ENCODE data around the gene TBC1D9. TPM values are rescaled to one million over a fixed set of nuclear protein-coding genes. Genes with fewer than 3 reads are reported as not detected.
"Not testable (repeated sequence)": the region's sequence is repeated elsewhere in the genome, so short reads cannot be mapped to it uniquely, and the experiment has no call there.

Gene TBC1D9
- total RNA-seq, 2 donors from 2014 or later = 22.3 to 29.0 TPM

DNA sequence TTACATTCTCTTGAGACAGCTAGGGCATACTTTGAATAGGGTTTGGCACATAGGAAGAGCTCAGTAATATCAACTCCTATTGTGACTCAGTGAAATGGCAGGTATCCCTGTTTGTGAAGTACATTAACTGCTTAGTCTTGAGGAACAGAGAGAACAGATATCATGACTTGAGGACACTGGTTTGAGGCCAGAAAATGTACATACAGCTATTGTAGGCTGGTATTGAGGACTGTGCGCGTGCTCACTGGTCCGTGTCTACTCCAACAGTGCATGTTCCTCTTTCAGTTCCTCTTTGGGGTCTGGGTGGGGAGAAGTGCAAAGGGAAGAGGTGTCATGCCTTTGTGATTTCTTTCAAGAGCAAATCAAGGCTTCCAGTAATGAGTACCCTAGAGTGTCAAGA, 34.6 kb upstream of the TBC1D9 start:
- H3K4me1 Mint-ChIP-seq = peaks cover 11% of the 10 kb centered on the region
- Histone ChIP-seq H3K9ac (ENCODE audit: extremely low read depth, low read length, poor library complexity, severe bottlenecking) (no peak overlapping the region), H3K27ac (ENCODE audit: low read depth, low read length) (no peak overlapping the region), H3K27me3 (ENCODE audit: control insufficient read depth, insufficient read depth, low read length, poor library complexity, severe bottlenecking) (no peaks in the 10 kb centered on the region), H3K9me3 (ENCODE audit: control insufficient read depth, low read length) (peaks cover 16% of the 10 kb centered on the region), H3K4me3 (ENCODE audit: low read length) (no peak overlapping the region), H3K4me1 (ENCODE audit: control insufficient read depth, insufficient read depth, low read length) (peaks cover 6% of the 10 kb centered on the region), H3K36me3 (ENCODE audit: control insufficient read depth, insufficient read depth, low read length) (no peaks in the 10 kb centered on the region)
- TF ChIP-seq, protein P1, sequence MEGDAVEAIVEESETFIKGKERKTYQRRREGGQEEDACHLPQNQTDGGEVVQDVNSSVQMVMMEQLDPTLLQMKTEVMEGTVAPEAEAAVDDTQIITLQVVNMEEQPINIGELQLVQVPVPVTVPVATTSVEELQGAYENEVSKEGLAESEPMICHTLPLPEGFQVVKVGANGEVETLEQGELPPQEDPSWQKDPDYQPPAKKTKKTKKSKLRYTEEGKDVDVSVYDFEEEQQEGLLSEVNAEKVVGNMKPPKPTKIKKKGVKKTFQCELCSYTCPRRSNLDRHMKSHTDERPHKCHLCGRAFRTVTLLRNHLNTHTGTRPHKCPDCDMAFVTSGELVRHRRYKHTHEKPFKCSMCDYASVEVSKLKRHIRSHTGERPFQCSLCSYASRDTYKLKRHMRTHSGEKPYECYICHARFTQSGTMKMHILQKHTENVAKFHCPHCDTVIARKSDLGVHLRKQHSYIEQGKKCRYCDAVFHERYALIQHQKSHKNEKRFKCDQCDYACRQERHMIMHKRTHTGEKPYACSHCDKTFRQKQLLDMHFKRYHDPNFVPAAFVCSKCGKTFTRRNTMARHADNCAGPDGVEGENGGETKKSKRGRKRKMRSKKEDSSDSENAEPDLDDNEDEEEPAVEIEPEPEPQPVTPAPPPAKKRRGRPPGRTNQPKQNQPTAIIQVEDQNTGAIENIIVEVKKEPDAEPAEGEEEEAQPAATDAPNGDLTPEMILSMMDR (conservative IDR thresholded peaks at IDR 0.05) = no peak
- no peak for DNase-seq
- H3K27ac Mint-ChIP-seq = no peak overlapping the region
- H3K36me3 Mint-ChIP-seq (ENCODE audit: low read depth) = no peaks in the 10 kb centered on the region
- peaks cover 18% of the 10 kb centered on the region for H3K27me3 Mint-ChIP-seq (ENCODE audit: insufficient read depth)
- H3K9me3 Mint-ChIP-seq = peaks cover 24% of the 10 kb centered on the region
- WGBS, 2 experiments (ENCODE audit: insufficient coverage in 1 of 2, insufficient read length in 1 of 2) = 97 to 100% methylated on average over 2 to 3 of the region's 3 CpGs
- H3K4me3 Mint-ChIP-seq = no peak overlapping the region

DNA sequence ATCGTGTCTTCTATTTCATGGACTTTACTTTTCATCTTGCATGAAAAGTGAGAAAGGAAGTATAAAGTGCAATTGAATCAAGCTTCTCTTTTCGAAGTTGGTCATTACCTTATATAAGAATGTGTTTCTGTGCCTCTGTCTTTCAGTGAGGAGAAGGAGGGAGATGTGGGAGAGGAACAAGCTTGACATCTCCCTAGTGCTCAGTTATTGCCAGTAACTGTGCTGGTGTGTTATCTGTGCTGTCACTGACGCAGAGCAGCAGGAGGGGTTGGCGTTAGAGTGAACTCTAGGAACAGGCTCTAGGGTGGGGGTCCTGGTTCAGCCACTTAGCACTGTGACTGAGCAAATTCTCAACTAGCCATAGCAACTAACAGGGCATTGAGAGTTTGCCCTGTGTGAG, 34.0 kb upstream of the TBC1D9 start:
- H3K36me3 ChIP-seq (ENCODE audit: control insufficient read depth, insufficient read depth, low read length) = no peaks in the 10 kb centered on the region
- TF ChIP-seq, protein P1 (conservative IDR thresholded peaks at IDR 0.05) = no peak
- DNase-seq = no peak
- 87 to 100% methylated on average over 1 to 4 of the region's 4 CpGs for WGBS, 2 experiments (ENCODE audit: insufficient coverage in 1 of 2, insufficient read length in 1 of 2)
- peaks cover 24% of the 10 kb centered on the region for H3K9me3 Mint-ChIP-seq
- H3K27me3 ChIP-seq (ENCODE audit: control insufficient read depth, insufficient read depth, low read length, poor library complexity, severe bottlenecking) = no peaks in the 10 kb centered on the region
- peaks cover 18% of the 10 kb centered on the region for H3K27me3 Mint-ChIP-seq (ENCODE audit: insufficient read depth)
- H3K4me3 Mint-ChIP-seq = no peak overlapping the region
- no peak overlapping the region for H3K27ac ChIP-seq (ENCODE audit: low read depth, low read length)
- peaks cover 6% of the 10 kb centered on the region for H3K4me1 ChIP-seq (ENCODE audit: control insufficient read depth, insufficient read depth, low read length)
- H3K27ac Mint-ChIP-seq = no peak overlapping the region
- peaks cover 16% of the 10 kb centered on the region for H3K9me3 ChIP-seq (ENCODE audit: control insufficient read depth, low read length)
- H3K4me3 ChIP-seq (ENCODE audit: low read length) = no peak overlapping the region
- no peaks in the 10 kb centered on the region for H3K36me3 Mint-ChIP-seq (ENCODE audit: low read depth)
- no peak overlapping the region for H3K9ac ChIP-seq (ENCODE audit: extremely low read depth, low read length, poor library complexity, severe bottlenecking)
- peaks cover 10% of the 10 kb centered on the region for H3K4me1 Mint-ChIP-seq

DNA sequence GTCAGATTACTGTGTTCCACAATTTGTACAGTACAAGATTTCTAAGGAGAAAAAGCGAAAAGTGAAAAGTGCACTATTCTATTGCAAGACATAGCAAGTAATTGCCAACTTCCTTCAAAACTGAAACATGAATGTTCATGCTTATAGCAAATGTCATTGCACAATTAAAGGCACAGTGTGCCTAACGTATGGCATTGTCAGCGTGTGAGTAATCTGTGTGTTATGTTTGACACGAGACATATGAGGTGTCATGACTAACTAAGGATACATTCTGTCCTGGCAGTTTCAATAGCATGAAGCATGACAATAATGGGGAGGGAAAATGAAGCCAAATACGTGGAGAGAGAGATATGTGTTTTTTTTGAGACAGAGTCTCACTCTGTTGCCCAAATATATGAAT, 33.6 kb upstream of the TBC1D9 start:
- Mint-ChIP-seq H3K9me3 (peaks cover 24% of the 10 kb centered on the region), H3K4me3 (no peak overlapping the region), H3K36me3 (ENCODE audit: low read depth) (no peaks in the 10 kb centered on the region), H3K27me3 (ENCODE audit: insufficient read depth) (peaks cover 18% of the 10 kb centered on the region), H3K4me1 (peaks cover 8% of the 10 kb centered on the region), H3K27ac (no peak overlapping the region)
- no peak overlapping the region for H3K9ac ChIP-seq (ENCODE audit: extremely low read depth, low read length, poor library complexity, severe bottlenecking)
- WGBS, 2 experiments (ENCODE audit: insufficient coverage in 1 of 2, insufficient read length in 1 of 2) = 94 to 95% methylated on average over 5 of the region's 5 CpGs
- H3K9me3 ChIP-seq (ENCODE audit: control insufficient read depth, low read length) = peaks cover 16% of the 10 kb centered on the region
- H3K36me3 ChIP-seq (ENCODE audit: control insufficient read depth, insufficient read depth, low read length) = no peaks in the 10 kb centered on the region
- H3K27me3 ChIP-seq (ENCODE audit: control insufficient read depth, insufficient read depth, low read length, poor library complexity, severe bottlenecking) = no peaks in the 10 kb centered on the region
- no peak overlapping the region for H3K4me3 ChIP-seq (ENCODE audit: low read length)
- H3K4me1 ChIP-seq (ENCODE audit: control insufficient read depth, insufficient read depth, low read length) = peaks cover 6% of the 10 kb centered on the region
- TF ChIP-seq, protein P1 (conservative IDR thresholded peaks at IDR 0.05) = no peak
- DNase-seq = no peak
- no peak overlapping the region for H3K27ac ChIP-seq (ENCODE audit: low read depth, low read length)

DNA sequence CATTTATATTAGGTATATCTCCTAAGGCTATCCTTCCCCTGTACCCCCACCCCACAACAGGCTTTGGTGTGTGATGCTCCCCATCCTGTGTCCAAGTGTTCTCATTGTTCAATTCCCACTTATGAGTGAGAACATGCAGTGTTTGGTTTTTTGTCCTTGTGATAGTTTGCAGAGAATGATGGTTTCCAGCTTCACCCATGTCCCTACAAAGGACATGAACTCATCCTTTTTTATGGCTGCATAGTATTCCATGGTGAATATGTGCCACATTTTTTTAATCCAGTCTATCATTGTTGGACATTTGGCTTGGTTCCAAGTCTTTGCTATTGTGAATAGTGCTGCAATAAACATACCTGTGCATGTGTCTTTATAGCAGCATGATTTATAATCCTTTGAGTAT, 26.6 kb upstream of the TBC1D9 start:
- not testable (repeated sequence) for H3K4me1 ChIP-seq (ENCODE audit: control insufficient read depth, insufficient read depth, low read length); H3K27me3 ChIP-seq (ENCODE audit: control insufficient read depth, insufficient read depth, low read length, poor library complexity, severe bottlenecking); H3K27ac ChIP-seq (ENCODE audit: low read depth, low read length); H3K4me1 Mint-ChIP-seq; H3K36me3 Mint-ChIP-seq (ENCODE audit: low read depth); DNase-seq; H3K36me3 ChIP-seq (ENCODE audit: control insufficient read depth, insufficient read depth, low read length); H3K4me3 ChIP-seq (ENCODE audit: low read length); H3K9ac ChIP-seq (ENCODE audit: extremely low read depth, low read length, poor library complexity, severe bottlenecking); H3K27ac Mint-ChIP-seq; H3K9me3 ChIP-seq (ENCODE audit: control insufficient read depth, low read length); H3K4me3 Mint-ChIP-seq
- H3K9me3 Mint-ChIP-seq = peaks cover 14% of the 10 kb centered on the region
- H3K27me3 Mint-ChIP-seq (ENCODE audit: insufficient read depth) = peaks cover 16% of the 10 kb centered on the region

Data from endodermal cell (in vitro differentiated cells).